Stomach (tissue), 9 donors: ENCODE measurements around the gene TENM4. TPM values are rescaled to one million over a fixed set of nuclear protein-coding genes. Genes with fewer than 3 reads are reported as not detected.

Experiments used
- DNase-seq, 2 donors: peaks; one replicate each; pipeline versions ENCODE4 v3.0.0 to v3.0.0-alpha.2; 2013 to 2019
- H3K27ac ChIP-seq, 5 donors: fragments of 200-600 bp in 4 of 5; sonication (generic) in 4 of 5; one replicate each; pipeline ENCODE4 v1.5.1; 2013 to 2019; ENCODE audit warnings: mild to moderate bottlenecking in 1 of 5, moderate library complexity in 1 of 5
- H3K27me3 ChIP-seq, 3 donors: fragments of 200-600 bp; sonication (generic); one replicate each; pipeline ENCODE4 v1.5.1; 2017 to 2019; ENCODE audit warnings: mixed run types in 1 of 3
- H3K36me3 ChIP-seq, 4 donors: fragments of 200-600 bp; sonication (generic); 1 replicate in 3 of 4; 2 replicates in 1 of 4; pipeline ENCODE4 v1.5.1; 2016 to 2019
- H3K4me1 ChIP-seq, 4 donors: fragments of 200-600 bp; sonication (generic); one replicate each; pipeline ENCODE4 v1.5.1; 2016 to 2019
- H3K4me3 ChIP-seq, 4 donors: fragments of 200-600 bp; sonication (generic) in 3 of 4; one replicate each; pipeline ENCODE4 v1.5.1; 2016 to 2019; ENCODE audit warnings: mild to moderate bottlenecking in 1 of 4
- H3K9me3 ChIP-seq, 4 donors: fragments of 200-600 bp; sonication (generic); one replicate each; pipeline ENCODE4 v1.5.1; 2016 to 2019
- EP300 ChIP-seq: sonication (generic); formaldehyde crosslinking; IDR thresholded peaks from one replicate; pipeline ENCODE4 v1.6.1; 2017; ENCODE audit warnings: antibody characterized with exemption
- POLR2A ChIP-seq, 4 donors: fragments of 450-650 bp; IDR thresholded peaks; one replicate each; pipeline ENCODE4 v1.6.1; 2016; ENCODE audit warnings: antibody characterized with exemption in 4 of 4, control low read depth in 2 of 4, mild to moderate bottlenecking in 1 of 4, moderate library complexity in 1 of 4
- POLR2AphosphoS5 ChIP-seq, 3 donors: sonication (generic); formaldehyde crosslinking; IDR thresholded peaks; one replicate each; pipeline ENCODE4 v1.6.1; 2016; ENCODE audit warnings: antibody characterized with exemption in 3 of 3
- WGBS, 5 donors: extraction: QIAGEN DNeasy Blood & Tissue Kit in 3 of 5; methylation state at CpG; one replicate each; pipeline versions ENCODE4 v1.1.5 to v1.1.7; 2013 to 2018; 5-methylcytosine and 5-hydroxymethylcytosine counted together
- intact Hi-C: fragments of 100-400 bp; cut with DNase I; formaldehyde crosslinking; loops from one replicate; pipeline ENCODE4 v1.15.1; 2023; ENCODE audit warnings: low total_unique reads
- polyA plus RNA-seq, 3 donors: library from polyadenylated mRNA; stranded (reverse); fragments of 200-250 nt; gene quantifications; one replicate each; pipeline ENCODE4 v1.2.3, GENCODE V29; 2013
- total RNA-seq, 5 donors: library from RNA; depleted of rRNA; stranded (reverse); fragments of >200 nt; gene quantifications; one replicate each; pipeline versions ENCODE4 v1.1.0 to v1.2.3, GENCODE V29; 2014 to 2016
- TF ChIP-seq, protein P1 (sequence below), 7 experiments: fragments of 450-650 bp in 4 of 7; fragments of 200-600 bp in 3 of 7; sonication (generic) in 3 of 7; IDR thresholded peaks; one replicate each; pipeline ENCODE4 v1.5.1; 2016 to 2019; ENCODE audit warnings: antibody characterized with exemption in 7 of 7, control low read depth in 2 of 7, mild to moderate bottlenecking in 1 of 7
- donor health status: healthy with polysubstance abuse.
- donor health status: Bipolar disorder and iron deficiency.
- donor health status: healthy.

The TENM4 gene
- total and polyA plus RNA-seq, 8 donors: 0.06 to 13.2 (median 0.87) TPM; not detected in 1

DNA sequence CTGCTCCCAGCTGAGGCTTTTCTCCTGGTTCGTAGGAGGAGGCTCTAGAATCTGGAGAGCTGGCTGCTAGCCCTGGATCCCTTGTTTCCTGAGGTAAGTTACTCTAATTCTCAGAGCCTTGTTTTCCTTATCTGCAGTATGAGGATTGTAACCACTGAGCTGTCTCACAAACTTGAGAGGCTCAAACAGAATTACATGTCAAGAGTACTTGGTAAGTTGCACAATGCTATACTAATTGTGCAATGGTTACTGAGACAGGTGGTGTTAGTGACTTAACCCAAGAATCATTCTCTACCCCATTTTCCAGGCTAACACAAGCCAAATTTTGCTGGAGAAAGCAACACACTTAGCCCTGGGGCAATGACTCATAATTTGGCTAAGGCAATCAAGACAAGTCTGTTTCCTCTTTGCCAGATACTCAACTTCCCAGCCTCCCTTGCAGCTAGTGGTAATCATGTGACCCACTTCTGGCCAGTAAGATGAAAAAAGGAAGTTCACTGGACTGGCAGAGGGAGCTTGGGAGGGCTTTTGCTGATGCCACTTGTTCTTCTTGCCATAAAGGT, 348.0 kb downstream of the TENM4 start:
- DNase-seq: peak in 1 of 2 donors; percentile 19
- intact Hi-C loops: no loop called here
- Histone ChIP-seq H3K4me1 (peaks cover 0 to 20% (median 2%) of the 10 kb centered on the region in 4 donors), H3K36me3 (no peaks in the 10 kb centered on the region), H3K4me3 (no peak overlapping the region), H3K27ac (no peak overlapping the region), H3K9me3 (peaks cover 0 to 8% (median 4%) of the 10 kb centered on the region in 4 donors), H3K27me3 (no peaks in the 10 kb centered on the region)
- TF ChIP-seq POLR2AphosphoS5 (IDR thresholded peaks at IDR 0.05): no peak
- TF ChIP-seq EP300: no peak
- no peak for TF ChIP-seq POLR2A (IDR thresholded peaks at IDR 0.05)
- TF ChIP-seq, protein P1, sequence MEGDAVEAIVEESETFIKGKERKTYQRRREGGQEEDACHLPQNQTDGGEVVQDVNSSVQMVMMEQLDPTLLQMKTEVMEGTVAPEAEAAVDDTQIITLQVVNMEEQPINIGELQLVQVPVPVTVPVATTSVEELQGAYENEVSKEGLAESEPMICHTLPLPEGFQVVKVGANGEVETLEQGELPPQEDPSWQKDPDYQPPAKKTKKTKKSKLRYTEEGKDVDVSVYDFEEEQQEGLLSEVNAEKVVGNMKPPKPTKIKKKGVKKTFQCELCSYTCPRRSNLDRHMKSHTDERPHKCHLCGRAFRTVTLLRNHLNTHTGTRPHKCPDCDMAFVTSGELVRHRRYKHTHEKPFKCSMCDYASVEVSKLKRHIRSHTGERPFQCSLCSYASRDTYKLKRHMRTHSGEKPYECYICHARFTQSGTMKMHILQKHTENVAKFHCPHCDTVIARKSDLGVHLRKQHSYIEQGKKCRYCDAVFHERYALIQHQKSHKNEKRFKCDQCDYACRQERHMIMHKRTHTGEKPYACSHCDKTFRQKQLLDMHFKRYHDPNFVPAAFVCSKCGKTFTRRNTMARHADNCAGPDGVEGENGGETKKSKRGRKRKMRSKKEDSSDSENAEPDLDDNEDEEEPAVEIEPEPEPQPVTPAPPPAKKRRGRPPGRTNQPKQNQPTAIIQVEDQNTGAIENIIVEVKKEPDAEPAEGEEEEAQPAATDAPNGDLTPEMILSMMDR (IDR thresholded peaks at IDR 0.05): no peak
- WGBS, 5 donors: 64 to 82% (median 74%) methylated on average over 1 of the region's 1 CpG

DNA sequence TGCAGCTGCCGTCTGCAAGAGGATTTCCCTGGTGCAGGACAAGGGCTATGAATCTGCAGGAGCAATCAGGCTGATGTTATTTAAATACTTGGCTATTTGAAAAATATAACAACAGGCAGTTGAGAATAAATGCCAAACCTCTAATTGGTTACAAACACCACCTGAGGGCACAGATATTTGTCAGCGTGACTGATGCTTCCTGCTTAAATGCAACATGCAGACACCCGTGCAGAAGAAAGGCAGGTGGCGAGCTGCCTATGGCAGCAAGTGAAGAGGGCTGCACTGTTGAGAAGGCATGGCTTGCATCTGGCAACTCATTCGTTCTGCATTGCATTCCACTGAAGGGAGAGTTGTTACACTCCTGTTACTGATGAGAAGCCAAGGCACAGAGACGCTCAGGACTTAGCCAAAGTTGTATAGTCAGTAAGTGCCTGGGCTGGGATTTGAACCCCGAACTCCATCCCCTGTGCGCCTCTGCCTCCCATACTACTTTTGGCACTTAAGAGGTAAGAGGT, 350.6 kb downstream of the TENM4 start:
- Histone ChIP-seq H3K9me3 (peaks cover 0 to 8% (median 4%) of the 10 kb centered on the region in 4 donors), H3K27ac (no peak overlapping the region), H3K27me3 (no peaks in the 10 kb centered on the region), H3K4me1 (peaks cover 0 to 24% (median 6%) of the 10 kb centered on the region in 4 donors), H3K36me3 (no peaks in the 10 kb centered on the region), H3K4me3 (no peak overlapping the region)
- no peak for TF ChIP-seq EP300
- TF ChIP-seq POLR2A (IDR thresholded peaks at IDR 0.05): no peak
- 76 to 88% (median 83%) methylated on average over 8 of the region's 8 CpGs for WGBS, 5 donors
- intact Hi-C loops: no loop called here
- no peak for DNase-seq

DNA sequence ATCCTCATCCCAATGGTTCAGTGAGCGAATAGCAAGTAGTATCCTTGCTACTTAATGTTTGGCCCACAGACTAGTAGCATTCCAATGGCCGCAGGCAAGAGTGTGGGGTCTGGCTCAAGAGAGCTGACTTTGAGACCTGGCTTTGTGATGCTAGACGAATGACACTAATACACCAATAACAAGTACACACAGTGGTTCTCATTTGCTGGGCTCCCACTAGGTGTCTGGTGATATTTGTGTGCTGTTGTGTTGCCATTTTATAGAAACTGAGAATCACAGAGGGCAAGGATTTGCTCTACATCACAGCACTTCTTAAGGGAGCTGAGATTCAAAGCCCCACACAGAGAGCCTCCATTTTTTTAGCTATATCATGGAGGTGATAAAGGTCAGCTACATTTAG, 351.2 kb downstream of the TENM4 start:
- no peak for DNase-seq
- Histone ChIP-seq H3K27ac (no peak overlapping the region), H3K36me3 (no peaks in the 10 kb centered on the region), H3K4me3 (no peak overlapping the region), H3K9me3 (peaks cover 0 to 8% (median 4%) of the 10 kb centered on the region in 4 donors), H3K4me1 (peaks cover 0 to 24% (median 6%) of the 10 kb centered on the region in 4 donors), H3K27me3 (no peaks in the 10 kb centered on the region)
- intact Hi-C loops: no loop called here
- WGBS, 5 donors: 79 to 94% (median 93%) methylated on average over 3 of the region's 3 CpGs
- no peak for TF ChIP-seq POLR2AphosphoS5 (IDR thresholded peaks at IDR 0.05)
- no peak for TF ChIP-seq POLR2A (IDR thresholded peaks at IDR 0.05)
- TF ChIP-seq, protein P1 (IDR thresholded peaks at IDR 0.05): no peak
- TF ChIP-seq EP300: no peak

DNA sequence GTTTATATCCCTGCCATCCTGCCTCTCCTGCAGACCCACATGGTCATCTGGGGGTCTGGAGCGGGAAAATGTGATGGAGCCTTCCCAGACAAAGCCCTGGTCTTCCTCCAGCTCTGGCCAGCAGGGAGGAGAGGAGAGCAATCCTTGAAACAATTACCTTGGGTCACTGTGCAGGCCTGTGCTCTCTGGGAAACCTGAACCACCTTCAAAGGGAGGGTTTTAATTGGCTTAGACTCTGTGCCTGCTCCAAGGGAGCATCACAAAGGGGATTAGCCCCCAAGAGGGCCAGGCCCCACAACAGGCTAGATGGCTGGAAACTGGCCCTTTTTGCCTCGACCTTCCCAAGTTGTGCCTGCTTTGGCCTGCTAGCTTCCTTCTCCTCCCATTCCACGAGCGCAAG, 351.9 kb downstream of the TENM4 start:
- peaks cover 0 to 8% (median 4%) of the 10 kb centered on the region in 4 donors for H3K9me3 ChIP-seq
- whole genome bisulfite sequencing, 5 donors: 65 to 97% (median 85%) methylated on average over 4 of the region's 4 CpGs
- DNase-seq: no peak
- no peak overlapping the region for H3K4me3 ChIP-seq
- H3K4me1 ChIP-seq: peaks cover 0 to 24% (median 6%) of the 10 kb centered on the region in 4 donors
- no peak for TF ChIP-seq POLR2AphosphoS5 (IDR thresholded peaks at IDR 0.05)
- TF ChIP-seq, protein P1 (IDR thresholded peaks at IDR 0.05): no peak
- no peak for TF ChIP-seq EP300
- H3K27ac ChIP-seq: no peak overlapping the region
- no peaks in the 10 kb centered on the region for H3K27me3 ChIP-seq
- intact Hi-C loops: no loop called here
- no peaks in the 10 kb centered on the region for H3K36me3 ChIP-seq

DNA sequence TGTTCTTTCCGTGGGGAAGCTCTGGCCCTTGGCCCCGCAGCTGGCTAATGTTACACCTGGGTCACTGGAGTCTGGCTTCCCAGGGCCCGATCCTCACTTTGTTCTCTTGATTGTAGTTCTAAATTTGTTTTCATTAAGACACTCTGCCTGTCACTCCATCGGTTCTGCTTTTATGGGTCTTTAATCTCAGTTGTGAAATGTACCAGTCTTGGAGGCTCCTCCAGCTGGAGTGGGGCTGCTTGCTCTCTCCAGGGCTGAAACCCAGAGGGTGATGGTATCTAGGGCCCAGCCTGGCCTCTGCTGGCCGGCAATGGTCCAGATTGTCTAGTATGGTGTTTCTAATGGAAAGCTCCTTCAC, 352.9 kb downstream of the TENM4 start:
- peak in 1 of 2 donors; percentile 43 for DNase-seq
- WGBS, 5 donors: 38 to 75% (median 73%) methylated on average over 5 of the region's 5 CpGs
- Histone ChIP-seq H3K27me3 (no peaks in the 10 kb centered on the region), H3K27ac (no peak overlapping the region), H3K4me3 (no peak overlapping the region), H3K9me3 (peaks cover 0 to under 1% (median under 1%) of the 10 kb centered on the region in 4 donors), H3K36me3 (no peaks in the 10 kb centered on the region), H3K4me1 (peaks cover 0 to 24% (median 8%) of the 10 kb centered on the region in 4 donors)
- intact Hi-C loops: no loop called here
- TF ChIP-seq POLR2AphosphoS5 (IDR thresholded peaks at IDR 0.05): no peak
- no peak for TF ChIP-seq POLR2A (IDR thresholded peaks at IDR 0.05)
- TF ChIP-seq, protein P1 (IDR thresholded peaks at IDR 0.05): no peak
- TF ChIP-seq EP300: no peak
